GM21576 (cell line): ENCODE results near the gene SDC3.
"Not testable (repeated sequence)": the region's sequence is repeated elsewhere in the genome, so short reads cannot be mapped to it uniquely, and the experiment has no call there.

Experiments
- ATAC-seq: cut with Tn5 transposase; IDR thresholded peaks from one replicate; pipeline ENCODE4 v1.9.1; 2021; ENCODE audit warnings: mild to moderate bottlenecking, moderate library complexity; ENCODE audit not compliant: unreplicated experiment

Gene SDC3, protein sequence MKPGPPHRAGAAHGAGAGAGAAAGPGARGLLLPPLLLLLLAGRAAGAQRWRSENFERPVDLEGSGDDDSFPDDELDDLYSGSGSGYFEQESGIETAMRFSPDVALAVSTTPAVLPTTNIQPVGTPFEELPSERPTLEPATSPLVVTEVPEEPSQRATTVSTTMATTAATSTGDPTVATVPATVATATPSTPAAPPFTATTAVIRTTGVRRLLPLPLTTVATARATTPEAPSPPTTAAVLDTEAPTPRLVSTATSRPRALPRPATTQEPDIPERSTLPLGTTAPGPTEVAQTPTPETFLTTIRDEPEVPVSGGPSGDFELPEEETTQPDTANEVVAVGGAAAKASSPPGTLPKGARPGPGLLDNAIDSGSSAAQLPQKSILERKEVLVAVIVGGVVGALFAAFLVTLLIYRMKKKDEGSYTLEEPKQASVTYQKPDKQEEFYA

DNA sequence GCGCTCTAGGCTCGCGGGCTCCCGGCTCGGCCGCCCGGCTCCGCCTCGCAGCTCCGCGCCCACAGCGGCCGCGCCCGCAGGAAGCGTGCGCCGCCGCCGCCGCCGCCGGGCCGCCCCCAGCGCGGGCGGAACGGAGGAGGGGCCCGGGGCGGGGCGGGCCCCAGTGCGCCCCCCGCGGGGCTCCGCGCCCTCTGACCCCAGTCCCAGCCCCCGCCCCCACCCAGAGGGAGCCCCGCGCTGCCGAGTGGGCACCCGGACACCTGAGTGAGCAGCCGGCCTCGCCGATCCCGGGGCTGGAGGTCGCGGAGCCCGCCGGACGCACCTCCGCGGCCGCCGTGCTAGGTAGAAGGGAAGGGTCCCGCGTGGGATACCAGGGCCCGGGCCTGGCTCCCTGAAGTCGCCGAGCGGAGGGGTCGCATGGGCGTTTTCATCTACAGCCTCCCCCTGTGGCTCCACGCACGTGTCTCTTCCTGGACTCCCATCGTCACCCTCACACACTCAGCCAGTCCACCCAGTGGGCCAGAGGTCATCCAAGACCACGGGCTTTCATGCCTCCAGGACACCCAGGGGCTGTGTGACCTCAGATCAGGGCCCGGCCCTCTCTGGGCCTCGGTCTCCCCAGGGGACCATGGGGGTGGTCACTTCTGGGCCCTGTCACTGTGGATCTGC lies at the start of gene SDC3:
SDC3 (minus strand) TSS at position 63 of the 669 bp plus-strand sequence. CDS start 172 bp downstream, outside the sequence.
- no peak for ATAC-seq

DNA sequence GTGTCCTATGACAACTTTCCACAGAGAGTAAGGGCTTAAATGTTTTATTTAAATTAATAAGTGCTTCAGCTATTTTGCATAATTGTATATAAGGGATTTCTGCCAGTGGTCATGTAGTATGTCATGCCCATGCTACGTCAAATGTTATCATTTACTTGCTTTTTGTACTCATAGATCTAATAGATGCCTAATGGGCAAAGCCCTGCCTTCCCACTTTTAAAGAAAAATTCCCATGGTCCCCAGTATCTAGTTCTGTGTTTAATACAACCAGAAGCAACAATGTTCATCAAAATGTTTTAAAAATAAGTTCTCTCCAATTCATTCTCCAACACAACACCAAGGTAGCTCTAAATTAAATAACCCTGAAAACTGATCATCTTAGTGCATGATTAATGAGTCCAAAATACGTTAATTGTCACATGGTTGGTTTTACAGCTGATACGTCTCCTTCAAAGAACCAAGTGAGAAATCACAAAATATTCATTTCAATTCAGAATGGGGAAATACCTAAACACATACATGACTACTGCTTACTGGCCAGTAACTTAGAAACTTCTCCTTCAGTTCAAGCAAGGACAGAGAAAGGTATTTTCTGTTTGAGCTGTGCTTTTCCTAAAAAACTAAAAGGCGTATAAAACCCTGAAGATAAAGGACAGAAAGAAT lies 49.1 kb upstream of the SDC3 start:
- no peak for ATAC-seq

DNA sequence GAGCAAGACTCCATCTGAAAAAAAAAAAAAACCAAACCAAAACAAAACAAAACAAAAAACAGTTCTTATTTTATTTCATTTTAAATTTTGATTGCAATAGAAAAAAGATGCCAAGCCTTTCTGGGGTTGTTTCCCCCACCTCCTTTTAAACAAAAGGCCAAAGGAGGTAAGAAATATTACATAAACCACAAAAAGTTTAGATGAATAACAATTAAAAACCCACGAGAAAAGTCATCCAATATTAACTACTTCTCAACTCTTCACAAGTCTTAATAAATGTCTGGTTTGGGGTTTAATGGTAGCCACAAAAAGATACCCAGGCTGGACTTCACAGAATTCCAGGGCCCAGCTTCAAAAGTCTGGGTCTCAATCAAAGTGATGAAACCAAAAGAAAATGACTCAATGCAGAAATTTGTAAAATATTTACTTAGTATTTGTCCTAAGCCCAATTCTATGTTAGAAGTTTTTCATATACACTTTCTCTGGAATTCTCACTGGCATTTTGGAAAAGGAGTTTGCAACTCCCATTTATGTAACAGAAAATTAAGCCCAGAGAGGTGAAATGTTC lies 47.0 kb upstream of the SDC3 start:
- no peak for ATAC-seq

DNA sequence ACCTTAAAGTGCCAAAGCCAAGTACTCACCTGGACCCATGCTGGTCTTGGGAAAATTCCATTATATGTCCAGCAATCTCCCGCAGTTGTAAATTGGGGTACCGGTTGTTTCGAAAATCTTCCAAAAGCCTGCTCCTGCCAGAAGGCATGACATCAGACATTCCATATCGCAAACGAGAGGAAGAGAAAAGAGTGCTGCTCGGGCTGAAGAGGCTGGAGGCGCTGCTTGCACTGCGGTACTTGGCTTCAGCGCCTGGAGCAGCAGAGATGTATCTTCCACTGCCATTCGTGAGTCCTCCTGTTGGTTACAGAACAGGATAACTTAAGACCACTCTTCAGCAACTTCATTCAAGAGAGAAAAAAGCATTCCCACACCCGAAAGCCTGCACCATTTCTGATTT lies 45.1 kb upstream of the SDC3 start:
- no peak for ATAC-seq

DNA sequence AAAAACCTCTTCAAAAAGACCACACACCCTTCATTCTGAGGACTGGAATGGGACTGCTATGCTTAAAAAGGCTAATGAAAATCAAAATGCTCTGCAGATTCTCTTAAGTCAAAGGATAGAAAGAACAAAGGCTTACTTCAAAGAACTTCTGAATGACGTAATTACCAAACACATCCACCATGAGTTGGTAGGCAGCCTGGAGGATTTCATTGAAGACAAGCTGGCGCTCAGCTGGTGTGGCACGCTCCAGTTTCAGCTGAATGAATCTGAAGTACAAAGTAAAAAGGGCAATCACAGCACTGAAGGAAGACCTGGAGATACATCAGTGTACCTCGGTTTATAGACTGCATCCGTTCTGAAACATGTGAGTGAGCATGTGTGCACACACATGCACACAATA lies 43.5 kb upstream of the SDC3 start:
- ATAC-seq = no peak

DNA sequence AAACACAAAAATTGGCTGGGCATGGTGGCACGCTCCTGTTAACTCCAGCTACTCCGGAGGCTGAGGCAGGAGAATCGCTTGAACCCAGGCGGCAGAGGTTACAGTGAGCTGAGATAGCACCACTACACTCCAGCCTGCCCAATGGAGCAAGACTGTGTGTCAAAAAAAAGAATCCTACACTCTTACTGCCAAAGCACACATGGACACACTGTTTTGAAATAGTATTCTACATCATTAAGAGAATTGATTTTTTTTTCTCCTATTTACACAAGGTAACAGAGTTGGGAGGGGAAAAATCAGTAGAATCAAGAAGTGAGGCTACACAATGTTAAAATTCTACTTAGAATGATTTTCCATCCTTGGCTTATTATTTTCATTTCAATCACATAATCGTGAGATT lies 42.1 kb upstream of the SDC3 start:
- no peak for ATAC-seq

DNA sequence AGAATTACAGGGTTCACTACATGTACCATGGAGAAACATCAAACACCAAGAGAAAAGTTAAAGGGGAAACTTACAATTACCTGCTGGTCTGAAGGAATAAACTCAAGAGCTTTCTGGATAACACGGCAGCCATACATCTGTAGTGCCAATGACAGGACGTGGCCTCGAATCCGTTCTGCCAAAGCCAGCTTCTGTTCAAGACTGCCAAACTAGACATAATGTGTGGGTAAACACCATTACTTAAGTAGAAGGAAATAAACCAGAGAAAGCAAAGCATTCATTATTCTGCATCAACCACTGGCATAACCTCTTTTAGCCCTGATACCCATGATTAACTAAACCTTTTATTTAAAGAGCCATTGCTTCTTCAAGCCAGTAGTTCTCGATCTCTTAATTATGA lies 41.5 kb upstream of the SDC3 start:
- ATAC-seq = no peak

DNA sequence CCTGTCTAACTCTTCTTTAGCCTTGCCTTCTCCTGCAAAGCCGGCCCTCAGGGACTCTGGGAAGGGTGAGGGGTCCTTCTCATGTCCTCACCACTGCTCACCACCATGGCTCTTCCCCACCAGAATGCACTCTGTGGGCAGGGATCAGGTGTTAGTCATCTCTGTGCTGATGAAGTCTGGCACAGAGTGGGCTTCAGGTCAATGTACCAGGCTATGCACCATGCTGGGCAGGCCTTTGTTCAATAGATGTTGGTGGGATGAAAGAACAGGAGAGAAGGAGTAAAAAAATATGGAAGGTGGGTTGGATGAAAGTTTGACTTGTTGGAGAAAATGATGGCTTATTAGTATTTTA lies 40.9 kb upstream of the SDC3 start:
- not testable (repeated sequence) for ATAC-seq

DNA sequence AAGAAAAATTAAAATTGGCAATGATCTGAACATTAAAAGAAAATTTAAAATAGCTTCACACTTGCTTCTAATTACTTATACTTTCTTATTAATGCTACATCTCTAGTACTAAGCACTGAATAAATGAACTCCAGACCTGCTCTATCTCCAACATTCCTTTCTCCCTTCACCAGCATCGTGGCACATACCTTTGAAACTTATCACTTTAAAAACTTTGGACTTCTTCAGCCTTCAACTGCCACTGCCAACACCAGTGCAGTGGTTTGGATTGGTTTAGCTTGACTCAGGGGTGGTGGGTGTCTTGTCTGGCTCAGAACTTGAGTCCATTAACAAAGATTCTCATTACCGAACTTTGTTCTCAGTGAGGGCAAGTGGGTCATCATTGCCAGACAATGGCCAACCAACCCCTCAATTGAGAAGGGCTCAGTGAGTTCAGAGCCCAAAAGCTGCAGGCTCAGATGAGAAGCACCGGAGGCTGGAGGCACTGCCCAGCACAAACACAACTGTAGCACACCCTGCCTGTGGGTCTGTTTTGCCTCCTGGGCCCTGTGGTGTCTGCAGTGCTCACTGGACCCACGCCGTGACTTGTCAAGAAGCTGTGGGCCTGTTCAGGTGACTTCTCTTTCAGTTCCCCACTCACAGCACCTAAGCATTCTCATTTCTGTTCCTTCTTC lies 40.4 kb upstream of the SDC3 start:
- not testable (repeated sequence) for ATAC-seq

DNA sequence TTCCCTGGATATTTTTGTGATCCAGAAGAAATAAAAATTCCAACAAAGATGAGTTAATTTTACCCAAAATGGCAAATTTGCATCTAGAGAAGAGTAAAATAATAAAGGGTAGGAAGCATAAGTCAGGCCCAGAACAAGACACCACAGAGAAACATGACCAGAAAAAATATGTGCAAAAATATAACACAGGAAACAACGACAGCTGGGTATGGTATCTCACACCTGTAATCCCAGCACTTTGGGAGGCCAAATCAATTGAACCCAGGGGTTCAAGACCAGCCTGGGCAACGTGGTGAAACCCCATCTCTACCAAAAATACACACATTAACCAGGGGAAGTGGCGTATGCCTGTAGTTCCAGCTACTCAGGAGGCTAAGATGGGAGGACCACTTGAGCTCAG lies 39.7 kb upstream of the SDC3 start:
- ATAC-seq = no peak

DNA sequence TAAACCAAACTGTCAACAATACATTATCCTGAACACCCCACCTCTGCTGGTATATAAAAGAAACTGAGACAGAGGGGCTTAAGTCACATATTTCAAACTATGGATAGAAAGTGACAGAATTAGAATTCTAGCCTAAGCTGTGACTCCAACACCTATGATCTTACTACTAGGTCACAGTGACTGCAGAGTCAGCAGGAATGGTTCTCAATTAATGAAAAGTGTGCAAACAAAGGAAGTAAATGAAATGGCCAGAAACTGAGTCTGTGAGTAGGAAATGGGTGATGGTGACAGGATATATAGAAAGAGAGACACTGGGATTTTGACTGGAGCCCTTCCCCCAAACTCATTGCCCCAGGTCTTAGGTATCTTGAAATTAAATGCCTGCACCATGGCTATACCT lies 38.7 kb upstream of the SDC3 start:
- no peak for ATAC-seq

DNA sequence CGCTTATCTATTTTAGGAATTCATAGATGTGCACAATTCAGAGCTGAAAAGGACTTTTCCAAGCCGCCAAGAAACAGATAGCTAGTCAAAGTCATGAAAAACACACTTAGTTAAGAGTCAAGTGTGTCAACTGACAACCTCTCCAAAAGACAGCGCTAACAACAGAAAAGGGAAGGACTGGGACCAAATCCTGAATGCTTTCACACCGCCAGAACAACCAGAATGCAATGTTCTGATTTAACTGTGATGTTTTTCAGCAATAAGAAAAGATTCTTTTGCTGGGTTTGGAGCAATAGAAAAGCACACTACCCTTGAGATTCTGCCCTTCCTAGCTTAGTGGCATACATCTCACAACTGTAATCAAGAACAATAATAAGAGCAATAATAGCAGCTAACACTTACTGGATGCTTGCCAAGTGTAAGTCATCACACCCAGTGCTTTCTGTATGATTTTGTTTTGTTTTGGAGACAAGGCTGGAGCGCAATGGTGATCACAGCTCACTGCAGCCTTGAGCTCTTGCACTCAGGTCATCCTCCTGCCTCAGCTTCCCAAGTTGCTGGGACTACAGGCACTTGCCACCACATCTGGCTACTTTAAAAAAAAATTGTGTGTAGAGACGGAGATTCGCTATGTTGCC lies 33.9 kb upstream of the SDC3 start:
- no peak for ATAC-seq

DNA sequence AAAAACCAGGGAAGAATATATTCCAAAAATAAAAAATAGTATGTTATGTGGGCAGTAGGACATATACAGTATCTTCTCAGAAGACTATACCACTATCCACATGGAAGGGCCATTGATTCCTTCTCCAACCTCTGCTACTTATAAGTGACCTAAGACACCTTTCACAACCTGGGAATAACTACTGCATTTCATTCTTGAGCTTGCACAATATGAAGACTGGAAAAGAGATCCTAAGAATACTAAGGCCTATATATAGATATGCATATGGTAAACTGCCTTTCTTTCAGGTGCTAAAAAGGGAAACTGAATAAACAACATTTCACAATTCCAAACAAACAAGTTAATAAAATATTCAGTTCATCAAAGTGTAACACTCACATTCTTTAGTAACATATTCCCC lies 32.0 kb upstream of the SDC3 start:
- no peak for ATAC-seq

DNA sequence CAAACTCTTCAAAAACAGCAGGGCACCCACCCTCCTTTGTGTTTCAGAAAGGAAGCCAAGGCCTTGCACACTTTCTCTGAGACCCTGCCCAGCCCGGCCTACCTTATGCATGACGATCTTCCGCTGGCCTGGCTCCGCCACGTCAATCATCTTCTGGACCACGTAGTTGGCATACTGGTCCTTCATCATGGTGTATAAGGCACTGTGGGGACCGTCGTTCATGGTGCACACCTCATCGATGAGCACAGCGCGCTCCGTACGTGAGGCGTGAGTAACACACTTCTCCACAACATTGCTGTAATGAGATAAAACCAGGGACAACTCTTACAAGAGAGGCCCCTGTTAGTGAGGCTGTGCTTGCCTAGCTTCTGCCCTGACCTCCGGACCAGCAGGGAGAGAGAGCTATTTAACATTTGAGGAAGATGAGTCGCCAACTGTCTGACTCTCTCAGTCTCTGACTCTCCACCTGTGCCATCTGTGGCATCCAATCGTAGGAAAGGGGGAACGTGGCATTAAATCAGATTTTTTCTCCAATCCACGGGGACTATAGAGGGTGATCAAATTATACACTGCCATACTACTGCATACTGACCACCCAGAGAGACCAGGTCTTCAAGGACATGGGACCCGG lies 28.1 kb upstream of the SDC3 start:
- ATAC-seq = no peak

DNA sequence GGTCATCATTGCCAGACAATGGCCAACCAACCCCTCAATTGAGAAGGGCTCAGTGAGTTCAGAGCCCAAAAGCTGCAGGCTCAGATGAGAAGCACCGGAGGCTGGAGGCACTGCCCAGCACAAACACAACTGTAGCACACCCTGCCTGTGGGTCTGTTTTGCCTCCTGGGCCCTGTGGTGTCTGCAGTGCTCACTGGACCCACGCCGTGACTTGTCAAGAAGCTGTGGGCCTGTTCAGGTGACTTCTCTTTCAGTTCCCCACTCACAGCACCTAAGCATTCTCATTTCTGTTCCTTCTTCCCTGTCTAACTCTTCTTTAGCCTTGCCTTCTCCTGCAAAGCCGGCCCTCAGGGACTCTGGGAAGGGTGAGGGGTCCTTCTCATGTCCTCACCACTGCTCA lies 27.2 kb upstream of the SDC3 start:
- ATAC-seq = not testable (repeated sequence)

DNA sequence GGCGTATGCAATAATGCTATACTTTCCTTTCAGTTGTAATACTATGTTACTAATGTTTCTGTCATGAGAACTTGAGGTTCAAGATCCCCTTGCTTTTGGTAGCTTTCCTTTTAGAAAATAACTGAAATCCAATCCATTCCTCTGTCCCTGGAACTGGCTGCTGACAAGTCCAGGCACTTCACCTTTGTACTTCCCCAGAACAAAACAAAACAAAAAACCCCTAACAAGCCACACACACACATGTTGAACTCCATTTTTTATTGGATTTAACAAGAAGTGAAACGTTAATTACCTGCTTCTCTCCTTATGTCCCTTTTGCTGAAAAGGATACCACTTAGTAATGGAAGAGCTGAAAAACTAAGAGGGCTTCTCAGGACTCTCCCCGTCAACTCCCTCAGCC lies 26.1 kb upstream of the SDC3 start:
- ATAC-seq = no peak

DNA sequence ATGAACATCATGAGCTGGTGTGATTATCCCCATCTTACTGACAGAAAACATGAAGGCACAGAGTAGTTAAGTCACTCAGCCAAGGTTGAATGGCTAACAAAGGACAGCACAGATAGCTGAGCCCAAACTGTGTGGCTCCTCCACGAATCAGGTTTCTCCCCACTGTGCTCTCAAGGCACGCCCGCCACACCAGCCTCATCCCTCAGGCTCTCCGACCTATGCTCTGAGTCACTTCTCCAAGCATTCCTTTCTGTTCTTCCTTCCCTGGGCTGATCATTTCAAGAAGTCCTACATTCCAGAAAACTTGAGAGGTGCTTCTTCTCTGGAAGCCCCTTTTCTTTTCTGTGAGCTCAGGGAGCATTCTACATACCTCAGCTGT lies 25.3 kb upstream of the SDC3 start:
- ATAC-seq = no peak

DNA sequence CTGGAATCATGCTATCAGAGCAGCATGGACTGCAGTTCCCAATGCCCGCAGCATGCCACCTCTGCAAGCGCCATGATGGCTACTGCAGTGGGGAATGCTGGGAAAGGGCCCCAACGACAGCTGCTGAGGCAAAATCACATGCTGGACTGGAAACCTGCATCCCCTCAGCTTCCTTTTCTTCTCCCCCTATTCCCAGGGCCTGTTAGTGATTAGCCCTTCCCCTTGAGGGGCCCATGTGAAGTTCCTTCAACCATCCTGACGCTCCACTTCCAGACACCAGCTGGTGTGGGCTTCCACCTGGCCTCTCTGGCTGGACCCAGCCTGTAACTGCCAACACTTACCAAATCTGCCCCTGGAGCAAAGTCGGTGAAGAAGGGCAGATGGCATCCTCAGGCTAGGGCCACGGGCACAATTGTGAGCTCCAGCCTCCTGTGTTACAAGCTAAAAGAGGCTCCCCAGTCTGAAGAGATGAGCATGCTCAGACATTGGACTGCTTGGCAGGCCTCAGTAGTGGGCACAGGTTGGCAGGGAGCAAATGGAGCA lies 22.1 kb upstream of the SDC3 start:
- no peak for ATAC-seq

DNA sequence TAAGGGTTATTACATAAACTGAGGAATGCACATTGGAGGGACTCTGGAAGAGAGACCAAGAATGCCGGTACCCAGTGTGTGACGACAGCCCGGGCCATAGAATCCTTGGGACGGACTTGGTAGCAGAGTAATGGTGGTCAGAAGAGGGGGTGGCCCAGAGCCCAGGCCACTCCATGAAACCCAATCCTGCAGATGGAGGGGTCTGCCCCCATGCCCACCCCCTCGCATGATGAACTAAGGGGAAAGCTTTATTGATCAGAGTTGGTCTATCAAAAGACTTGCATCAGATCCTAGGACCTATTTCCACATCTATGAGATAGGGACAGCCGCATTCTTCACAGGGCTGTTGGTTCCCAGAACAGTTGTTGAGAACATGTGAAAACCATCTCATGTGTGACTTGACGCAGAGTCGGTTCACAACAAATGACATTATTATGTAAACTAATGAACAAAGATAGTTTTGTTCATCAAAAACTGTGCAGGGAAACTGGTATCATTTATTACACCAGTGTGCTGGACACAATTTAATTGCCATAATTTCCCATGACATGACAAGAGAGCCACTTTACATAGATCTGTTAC lies 21.5 kb upstream of the SDC3 start:
- no peak for ATAC-seq
